Testis (tissue), 2 donors: Measurements from ENCODE around the gene COL9A3.

ENCODE experiments used
- POLR2A ChIP-seq: fragments of 450-650 bp; IDR thresholded peaks from one replicate; pipeline ENCODE4 v1.6.1; 2017; ENCODE audit warnings: antibody characterized with exemption, mild to moderate bottlenecking, moderate library complexity
- TF ChIP-seq, protein P1 (sequence below), 3 experiments: fragments of 450-650 bp in 2 of 3; fragments of 200-600 bp in 1 of 3; sonication (generic) in 1 of 3; IDR thresholded peaks; one replicate each; pipeline ENCODE4 v1.5.1; 2016 to 2019; ENCODE audit warnings: antibody characterized with exemption in 3 of 3, mild to moderate bottlenecking in 2 of 3, moderate library complexity in 1 of 3

- TF ChIP-seq, protein P1, sequence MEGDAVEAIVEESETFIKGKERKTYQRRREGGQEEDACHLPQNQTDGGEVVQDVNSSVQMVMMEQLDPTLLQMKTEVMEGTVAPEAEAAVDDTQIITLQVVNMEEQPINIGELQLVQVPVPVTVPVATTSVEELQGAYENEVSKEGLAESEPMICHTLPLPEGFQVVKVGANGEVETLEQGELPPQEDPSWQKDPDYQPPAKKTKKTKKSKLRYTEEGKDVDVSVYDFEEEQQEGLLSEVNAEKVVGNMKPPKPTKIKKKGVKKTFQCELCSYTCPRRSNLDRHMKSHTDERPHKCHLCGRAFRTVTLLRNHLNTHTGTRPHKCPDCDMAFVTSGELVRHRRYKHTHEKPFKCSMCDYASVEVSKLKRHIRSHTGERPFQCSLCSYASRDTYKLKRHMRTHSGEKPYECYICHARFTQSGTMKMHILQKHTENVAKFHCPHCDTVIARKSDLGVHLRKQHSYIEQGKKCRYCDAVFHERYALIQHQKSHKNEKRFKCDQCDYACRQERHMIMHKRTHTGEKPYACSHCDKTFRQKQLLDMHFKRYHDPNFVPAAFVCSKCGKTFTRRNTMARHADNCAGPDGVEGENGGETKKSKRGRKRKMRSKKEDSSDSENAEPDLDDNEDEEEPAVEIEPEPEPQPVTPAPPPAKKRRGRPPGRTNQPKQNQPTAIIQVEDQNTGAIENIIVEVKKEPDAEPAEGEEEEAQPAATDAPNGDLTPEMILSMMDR (IDR thresholded peaks at IDR 0.05): peak; percentile 18 to 31 (median 30)
- no peak for TF ChIP-seq POLR2A
These were observed 58.8 kb downstream of the COL9A3 start for GRCh38 chr20:62875419-62876361.
